ENCODE data around the gene SNX19.

GRCh38 chr11:130831976-130832375 is 84.3 kb downstream of the SNX19 start:
- TF ChIP-seq, protein P1, sequence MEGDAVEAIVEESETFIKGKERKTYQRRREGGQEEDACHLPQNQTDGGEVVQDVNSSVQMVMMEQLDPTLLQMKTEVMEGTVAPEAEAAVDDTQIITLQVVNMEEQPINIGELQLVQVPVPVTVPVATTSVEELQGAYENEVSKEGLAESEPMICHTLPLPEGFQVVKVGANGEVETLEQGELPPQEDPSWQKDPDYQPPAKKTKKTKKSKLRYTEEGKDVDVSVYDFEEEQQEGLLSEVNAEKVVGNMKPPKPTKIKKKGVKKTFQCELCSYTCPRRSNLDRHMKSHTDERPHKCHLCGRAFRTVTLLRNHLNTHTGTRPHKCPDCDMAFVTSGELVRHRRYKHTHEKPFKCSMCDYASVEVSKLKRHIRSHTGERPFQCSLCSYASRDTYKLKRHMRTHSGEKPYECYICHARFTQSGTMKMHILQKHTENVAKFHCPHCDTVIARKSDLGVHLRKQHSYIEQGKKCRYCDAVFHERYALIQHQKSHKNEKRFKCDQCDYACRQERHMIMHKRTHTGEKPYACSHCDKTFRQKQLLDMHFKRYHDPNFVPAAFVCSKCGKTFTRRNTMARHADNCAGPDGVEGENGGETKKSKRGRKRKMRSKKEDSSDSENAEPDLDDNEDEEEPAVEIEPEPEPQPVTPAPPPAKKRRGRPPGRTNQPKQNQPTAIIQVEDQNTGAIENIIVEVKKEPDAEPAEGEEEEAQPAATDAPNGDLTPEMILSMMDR (IDR thresholded peaks at IDR 0.05; ENCODE audit: low read length): no peak
- TF ChIP-seq EZH2 (IDR thresholded peaks at IDR 0.05; ENCODE audit: borderline replicate concordance, low read length): no peak

All from OCI-LY1 (cell line).